Peyer's patch (tissue), 4 donors: ENCODE data around the gene BFSP2.

Source experiments
- CTCF ChIP-seq, 6 experiments: fragments of 450-650 bp in 4 of 6; fragments of 200-600 bp in 2 of 6; sonication (generic) in 1 of 6; IDR thresholded peaks; one replicate each; pipeline ENCODE4 v1.5.1; 2017 to 2019; ENCODE audit warnings: antibody characterized with exemption in 6 of 6, mild to moderate bottlenecking in 3 of 6, moderate library complexity in 1 of 6
- POLR2A ChIP-seq, 2 donors: fragments of 450-650 bp; IDR thresholded peaks; one replicate each; pipeline ENCODE4 v1.5.1; 2017; ENCODE audit warnings: antibody characterized with exemption in 2 of 2, mild to moderate bottlenecking in 2 of 2, moderate library complexity in 2 of 2

GRCh38 chr3:133466531-133467386 lies 66.9 kb downstream of the BFSP2 start:
- no peak for TF ChIP-seq POLR2A (IDR thresholded peaks at IDR 0.05)
- TF ChIP-seq CTCF (IDR thresholded peaks at IDR 0.05), result no peak
